Uterus (tissue), 2 donors: Measurements from ENCODE around the gene PTPRN2.

Source experiments
- POLR2A ChIP-seq, 2 donors: fragments of 450-650 bp; IDR thresholded peaks; one replicate each; pipeline ENCODE4 v1.6.1; 2016; ENCODE audit warnings: antibody characterized with exemption in 2 of 2, mild to moderate bottlenecking in 1 of 2, moderate library complexity in 1 of 2
- TF ChIP-seq, protein P1 (sequence below), 4 experiments: fragments of 200-600 bp in 2 of 4; fragments of 450-650 bp in 2 of 4; sonication (generic) in 2 of 4; IDR thresholded peaks; one replicate each; pipeline ENCODE4 v1.5.1; 2016 to 2019; ENCODE audit warnings: antibody characterized with exemption in 4 of 4, mild to moderate bottlenecking in 2 of 4, moderate library complexity in 1 of 4

DNA sequence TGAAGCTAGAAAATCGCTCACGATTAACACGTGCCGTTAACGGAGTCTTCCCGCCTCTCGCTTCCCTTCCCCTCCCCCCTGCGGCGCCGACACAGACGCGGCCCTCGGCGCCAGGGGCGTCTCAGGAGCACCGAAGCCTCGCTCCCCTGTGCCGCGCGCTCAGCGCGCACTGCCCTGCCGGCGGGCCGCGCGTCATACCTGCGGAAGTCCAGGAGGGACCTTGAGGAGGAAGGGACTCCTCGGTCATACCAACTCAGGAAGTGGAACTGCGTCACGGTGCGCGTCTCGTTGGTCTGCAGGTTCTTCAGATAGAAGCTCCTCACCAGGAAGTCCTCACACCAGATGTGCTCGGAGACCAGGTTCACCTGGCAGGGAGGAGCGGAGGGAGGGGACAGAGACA lies 1011.2 kb downstream of the PTPRN2 start:
- TF ChIP-seq, protein P1, sequence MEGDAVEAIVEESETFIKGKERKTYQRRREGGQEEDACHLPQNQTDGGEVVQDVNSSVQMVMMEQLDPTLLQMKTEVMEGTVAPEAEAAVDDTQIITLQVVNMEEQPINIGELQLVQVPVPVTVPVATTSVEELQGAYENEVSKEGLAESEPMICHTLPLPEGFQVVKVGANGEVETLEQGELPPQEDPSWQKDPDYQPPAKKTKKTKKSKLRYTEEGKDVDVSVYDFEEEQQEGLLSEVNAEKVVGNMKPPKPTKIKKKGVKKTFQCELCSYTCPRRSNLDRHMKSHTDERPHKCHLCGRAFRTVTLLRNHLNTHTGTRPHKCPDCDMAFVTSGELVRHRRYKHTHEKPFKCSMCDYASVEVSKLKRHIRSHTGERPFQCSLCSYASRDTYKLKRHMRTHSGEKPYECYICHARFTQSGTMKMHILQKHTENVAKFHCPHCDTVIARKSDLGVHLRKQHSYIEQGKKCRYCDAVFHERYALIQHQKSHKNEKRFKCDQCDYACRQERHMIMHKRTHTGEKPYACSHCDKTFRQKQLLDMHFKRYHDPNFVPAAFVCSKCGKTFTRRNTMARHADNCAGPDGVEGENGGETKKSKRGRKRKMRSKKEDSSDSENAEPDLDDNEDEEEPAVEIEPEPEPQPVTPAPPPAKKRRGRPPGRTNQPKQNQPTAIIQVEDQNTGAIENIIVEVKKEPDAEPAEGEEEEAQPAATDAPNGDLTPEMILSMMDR (IDR thresholded peaks at IDR 0.05): no peak
- no peak for TF ChIP-seq POLR2A (IDR thresholded peaks at IDR 0.05)
